ENCODE results near the gene MAGI1.

DNA sequence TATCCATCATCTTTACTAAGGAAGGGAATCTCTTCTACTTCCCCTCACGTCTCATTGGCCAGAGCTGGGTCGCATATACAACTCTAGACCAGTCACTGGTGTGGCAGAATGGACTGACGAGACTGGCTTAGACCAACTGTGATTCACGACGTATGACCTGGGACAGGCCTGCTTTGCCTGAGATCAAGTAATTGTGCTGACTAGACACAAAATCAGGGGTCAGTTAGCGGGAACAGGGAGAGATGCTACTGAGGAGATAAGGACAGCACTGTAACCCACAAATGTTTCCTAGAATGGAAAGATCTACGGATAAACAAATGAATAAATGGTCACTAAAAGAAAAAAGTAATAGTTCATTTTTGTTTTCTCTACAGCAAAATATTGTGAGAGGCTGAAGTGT is 308.3 kb downstream of the MAGI1 start:
- TF ChIP-seq, protein P1, sequence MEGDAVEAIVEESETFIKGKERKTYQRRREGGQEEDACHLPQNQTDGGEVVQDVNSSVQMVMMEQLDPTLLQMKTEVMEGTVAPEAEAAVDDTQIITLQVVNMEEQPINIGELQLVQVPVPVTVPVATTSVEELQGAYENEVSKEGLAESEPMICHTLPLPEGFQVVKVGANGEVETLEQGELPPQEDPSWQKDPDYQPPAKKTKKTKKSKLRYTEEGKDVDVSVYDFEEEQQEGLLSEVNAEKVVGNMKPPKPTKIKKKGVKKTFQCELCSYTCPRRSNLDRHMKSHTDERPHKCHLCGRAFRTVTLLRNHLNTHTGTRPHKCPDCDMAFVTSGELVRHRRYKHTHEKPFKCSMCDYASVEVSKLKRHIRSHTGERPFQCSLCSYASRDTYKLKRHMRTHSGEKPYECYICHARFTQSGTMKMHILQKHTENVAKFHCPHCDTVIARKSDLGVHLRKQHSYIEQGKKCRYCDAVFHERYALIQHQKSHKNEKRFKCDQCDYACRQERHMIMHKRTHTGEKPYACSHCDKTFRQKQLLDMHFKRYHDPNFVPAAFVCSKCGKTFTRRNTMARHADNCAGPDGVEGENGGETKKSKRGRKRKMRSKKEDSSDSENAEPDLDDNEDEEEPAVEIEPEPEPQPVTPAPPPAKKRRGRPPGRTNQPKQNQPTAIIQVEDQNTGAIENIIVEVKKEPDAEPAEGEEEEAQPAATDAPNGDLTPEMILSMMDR (IDR thresholded peaks at IDR 0.05; ENCODE audit: insufficient read depth, low read length), result no peak
- TF ChIP-seq GABPA (IDR thresholded peaks at IDR 0.05; ENCODE audit: low read depth) (no peak), POLR2AphosphoS5 (IDR thresholded peaks at IDR 0.05; ENCODE audit: low read depth) (no peak)

All from HL-60 (cell line).